GM18861 (cell line): Measurements from ENCODE around the gene FGL2.
"Not testable (repeated sequence)": the region's sequence is repeated elsewhere in the genome, so short reads cannot be mapped to it uniquely, and the experiment has no call there.

Source experiments
- ATAC-seq: cut with Tn5 transposase; IDR thresholded peaks from one replicate; pipeline ENCODE4 v1.9.1; 2021; ENCODE audit not compliant: unreplicated experiment

Gene FGL2

GRCh38 chr7:77157034-77157433, 42.6 kb downstream of the FGL2 start:
- peak; percentile 78 for ATAC-seq

GRCh38 chr7:77155601-77156377, 43.8 kb downstream of the FGL2 start:
- ATAC-seq = not testable (repeated sequence)

- ATAC-seq = peak; percentile 39
Measured at GRCh38 chr7:77154917-77155464, 44.6 kb downstream of the FGL2 start.

GRCh38 chr7:77152232-77152631, 47.4 kb downstream of the FGL2 start:
- not testable (repeated sequence) for ATAC-seq
